ENCODE measurements around the gene TKTL1.
"Not testable (repeated sequence)": the region's sequence is repeated elsewhere in the genome, so short reads cannot be mapped to it uniquely, and the experiment has no call there.

The TKTL1 gene

DNA sequence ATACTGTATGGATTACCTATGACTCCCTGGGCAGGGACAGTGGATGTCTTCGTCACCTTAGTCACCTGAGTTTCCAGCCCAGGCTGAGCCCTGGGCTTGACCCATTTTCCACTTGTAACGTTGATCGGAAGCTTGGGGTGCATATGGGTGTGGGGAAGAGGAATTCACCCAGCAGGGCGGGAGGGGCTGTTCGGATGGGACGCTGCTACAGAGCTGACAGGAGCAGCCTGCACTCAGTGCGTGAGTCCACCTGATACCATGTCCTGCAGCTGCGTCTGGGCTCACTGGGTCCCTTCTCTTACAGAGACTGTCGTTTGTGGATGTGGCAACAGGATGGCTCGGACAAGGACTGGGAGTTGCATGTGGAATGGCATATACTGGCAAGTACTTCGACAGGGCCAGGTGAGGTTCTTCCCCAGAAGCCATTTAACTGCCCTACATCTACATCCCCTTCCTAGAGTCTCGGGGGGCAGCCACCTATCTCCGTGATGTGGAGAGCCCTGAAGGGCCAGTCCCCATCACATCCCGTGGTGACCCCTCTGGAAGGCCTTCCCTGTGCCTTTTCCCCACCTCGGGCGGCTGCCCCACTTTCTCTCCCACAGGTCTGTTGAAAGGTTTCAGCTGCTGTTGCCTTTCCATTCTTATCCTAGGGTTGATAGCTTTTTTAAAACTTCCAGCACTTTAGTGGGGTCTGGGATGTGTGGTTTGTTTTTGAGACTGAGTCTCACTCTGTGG lies 13.6 kb downstream of the TKTL1 start:
- no peak for DNase-seq (ENCODE audit: low spot score)

GRCh38 chrX:154310616-154311536 lies 15.3 kb downstream of the TKTL1 start:
- no peak for DNase-seq (ENCODE audit: low spot score)

DNA sequence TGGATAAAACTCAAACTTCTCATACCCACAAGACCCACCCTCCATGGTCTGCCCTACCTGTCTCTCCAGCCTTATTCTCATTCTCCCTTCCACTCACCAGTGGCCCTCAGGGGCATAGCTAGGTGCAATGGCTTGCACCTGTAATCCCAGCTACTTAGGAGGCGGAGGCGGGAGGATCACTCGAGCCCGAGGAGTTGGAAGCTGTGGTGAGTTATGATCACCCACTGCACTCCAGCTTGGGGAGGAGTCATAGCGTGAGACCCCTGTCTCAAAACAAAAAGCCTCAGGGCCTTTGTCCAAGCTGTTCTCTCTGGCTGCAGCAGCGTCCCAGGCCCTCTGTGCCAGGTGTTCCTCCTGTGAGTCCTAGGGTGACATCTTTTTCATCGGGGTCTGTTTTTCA lies 16.5 kb downstream of the TKTL1 start:
- DNase-seq (ENCODE audit: low spot score) = no peak

- no peak for DNase-seq (ENCODE audit: low spot score)
These were observed 17.6 kb downstream of the TKTL1 start for GRCh38 chrX:154313147-154313546.

DNA sequence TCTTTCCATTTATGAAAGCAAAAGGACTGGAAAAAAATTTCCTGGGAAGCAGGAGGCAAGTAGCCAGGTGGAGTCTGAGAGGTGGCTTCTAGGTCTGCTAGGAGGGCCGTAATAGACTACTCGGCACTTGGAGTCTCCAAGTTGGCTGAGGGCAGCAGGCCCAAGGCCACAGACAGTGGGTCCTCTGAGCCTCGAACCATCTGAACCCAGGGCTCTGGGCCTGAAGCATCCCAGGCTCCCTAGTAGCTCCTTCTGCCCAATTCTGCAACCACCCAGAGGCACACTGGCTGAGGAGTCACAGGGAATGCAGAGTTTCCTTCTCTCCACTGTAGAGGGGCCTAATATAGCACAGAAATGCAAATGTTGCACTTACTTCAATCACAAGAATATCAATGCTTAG lies 19.8 kb downstream of the TKTL1 start:
- no peak for DNase-seq (ENCODE audit: low spot score)

GRCh38 chrX:154317391-154317995 lies 21.9 kb downstream of the TKTL1 start:
- peak; percentile 35 for DNase-seq (ENCODE audit: low spot score)

- no peak for DNase-seq (ENCODE audit: low spot score)
These were observed 24.8 kb downstream of the TKTL1 start for GRCh38 chrX:154320406-154320805.

- no peak for DNase-seq (ENCODE audit: low spot score)
These were observed 25.6 kb downstream of the TKTL1 start for GRCh38 chrX:154321152-154321551.

GRCh38 chrX:154321594-154321993 lies 26.0 kb downstream of the TKTL1 start:
- no peak for DNase-seq (ENCODE audit: low spot score)

GRCh38 chrX:154322890-154323289 lies 27.3 kb downstream of the TKTL1 start:
- no peak for DNase-seq (ENCODE audit: low spot score)

GRCh38 chrX:154323537-154323936 lies 27.9 kb downstream of the TKTL1 start:
- no peak for DNase-seq (ENCODE audit: low spot score)

GRCh38 chrX:154325541-154325940 lies 29.9 kb downstream of the TKTL1 start:
- DNase-seq (ENCODE audit: low spot score) = no peak

DNA sequence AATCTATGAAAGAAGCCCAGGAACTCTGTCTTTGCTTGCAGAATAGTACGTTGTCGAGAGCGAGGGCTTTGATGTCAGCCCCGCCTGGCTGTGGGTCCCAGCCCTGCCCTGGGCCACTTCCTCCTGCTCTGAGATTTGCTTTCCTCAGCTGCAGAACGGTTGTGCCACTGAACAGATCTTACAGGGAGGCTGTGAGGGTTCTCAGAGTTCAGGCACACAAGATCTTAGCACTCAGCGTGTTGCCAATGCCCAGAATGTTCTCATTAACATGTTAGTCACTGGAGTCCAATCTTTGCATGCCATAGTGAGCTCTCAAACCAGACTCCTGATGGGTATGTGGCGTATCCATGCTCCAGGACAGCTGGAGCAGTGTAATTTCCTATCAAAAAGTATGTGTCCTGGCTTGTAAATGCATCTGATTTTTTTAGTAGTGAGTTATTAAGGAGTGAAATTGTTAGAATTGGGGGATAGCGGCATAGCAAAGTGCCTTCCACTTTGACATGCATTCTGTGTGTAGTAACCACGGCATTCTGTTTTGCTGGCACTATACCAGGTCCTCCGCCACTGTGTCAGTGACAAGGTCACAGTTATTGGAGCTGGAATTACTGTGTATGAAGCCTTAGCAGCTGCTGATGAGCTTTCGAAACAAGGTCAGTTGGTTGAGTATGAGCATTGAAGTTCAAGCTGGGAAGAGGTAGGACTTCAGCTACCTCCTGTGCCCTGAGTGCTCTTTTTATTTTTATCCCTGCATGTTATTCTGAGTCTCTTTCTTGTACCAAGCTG lies 31.6 kb downstream of the TKTL1 start:
- DNase-seq (ENCODE audit: low spot score) = no peak

DNA sequence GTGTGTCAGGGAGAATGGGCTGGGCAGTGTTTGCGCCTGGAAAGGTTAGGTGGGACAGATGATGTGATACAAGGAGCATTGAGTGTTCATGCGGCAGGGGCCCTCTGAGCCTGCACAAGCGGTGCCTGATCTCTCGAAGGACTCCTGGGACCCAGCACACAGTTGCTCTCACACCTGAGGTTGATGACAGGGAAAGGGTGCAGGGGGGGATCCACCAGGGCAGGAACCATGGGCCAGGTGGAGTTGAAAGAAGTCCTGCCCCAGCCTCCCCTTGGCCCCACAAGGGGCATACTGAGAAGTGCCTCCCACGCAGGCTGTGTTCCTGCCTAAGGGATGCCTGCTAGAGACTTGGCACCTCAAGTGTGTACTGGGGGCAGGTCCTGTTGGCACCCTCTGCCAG lies 33.1 kb downstream of the TKTL1 start:
- DNase-seq (ENCODE audit: low spot score) = no peak

DNA sequence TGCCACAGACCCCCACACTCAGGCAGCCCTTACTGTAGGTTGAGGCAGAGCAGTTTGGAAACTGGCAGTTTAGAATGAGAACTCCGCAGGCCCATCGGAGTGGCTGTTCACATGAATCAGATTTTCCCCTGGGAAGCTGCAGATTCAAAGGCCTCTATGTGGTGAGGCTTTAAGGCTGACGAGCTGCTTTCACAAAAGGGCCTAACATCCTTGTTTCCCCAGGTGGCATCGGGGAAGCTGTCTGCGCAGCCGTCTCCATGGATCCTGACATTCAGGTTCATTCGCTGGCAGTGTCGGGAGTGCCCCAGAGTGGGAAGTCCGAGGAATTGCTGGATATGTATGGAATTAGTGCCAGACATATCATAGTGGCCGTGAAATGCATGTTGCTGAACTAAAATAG lies 33.7 kb downstream of the TKTL1 start:
- no peak for DNase-seq (ENCODE audit: low spot score)

DNA sequence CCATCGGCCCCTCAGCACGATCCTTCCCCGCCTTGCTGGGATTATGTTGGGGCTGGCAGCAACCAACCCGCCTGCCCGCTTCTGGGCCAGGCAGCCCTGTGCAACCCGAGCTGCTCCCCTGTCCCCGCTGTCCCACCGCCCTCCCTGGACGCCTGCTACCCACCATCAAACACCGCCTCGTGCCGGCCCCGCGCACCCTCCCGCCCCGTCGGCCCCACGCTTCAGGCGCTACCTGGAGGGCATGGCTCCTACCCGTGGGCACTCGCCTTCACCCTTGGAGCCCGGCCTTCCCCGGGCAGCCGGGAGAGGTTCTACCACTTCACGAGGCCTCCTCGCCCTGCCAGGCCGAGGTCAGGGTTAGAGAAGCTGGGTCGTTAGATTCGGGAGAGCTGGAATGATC lies 37.0 kb downstream of the TKTL1 start:
- no peak for DNase-seq (ENCODE audit: low spot score)

GRCh38 chrX:154333116-154333515 lies 37.5 kb downstream of the TKTL1 start:
- DNase-seq (ENCODE audit: low spot score) = no peak

DNA sequence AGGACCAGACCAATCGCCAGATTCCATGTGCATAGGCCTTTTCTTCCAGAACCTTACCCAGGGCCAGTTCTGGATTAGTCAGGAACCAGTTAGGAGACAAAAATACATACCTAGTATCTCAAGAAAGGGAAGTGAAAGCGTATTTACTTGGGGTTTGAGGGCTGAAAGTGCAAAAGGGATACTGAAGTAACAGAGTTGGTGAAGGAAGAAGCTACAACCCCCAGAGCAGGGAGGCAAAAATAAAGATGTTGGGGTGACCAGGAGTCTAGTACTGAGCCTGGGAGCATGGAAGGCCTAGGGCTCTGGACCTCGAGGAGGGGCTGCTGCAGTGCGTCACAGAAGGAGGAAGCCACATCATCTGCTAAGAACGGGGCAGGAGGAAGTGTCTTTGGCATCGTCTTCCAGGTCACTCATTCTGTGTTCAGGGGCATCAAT lies 38.3 kb downstream of the TKTL1 start:
- peak; percentile 54 for DNase-seq (ENCODE audit: low spot score)

GRCh38 chrX:154334496-154334895 lies 38.9 kb downstream of the TKTL1 start:
- DNase-seq (ENCODE audit: low spot score) = no peak

DNA sequence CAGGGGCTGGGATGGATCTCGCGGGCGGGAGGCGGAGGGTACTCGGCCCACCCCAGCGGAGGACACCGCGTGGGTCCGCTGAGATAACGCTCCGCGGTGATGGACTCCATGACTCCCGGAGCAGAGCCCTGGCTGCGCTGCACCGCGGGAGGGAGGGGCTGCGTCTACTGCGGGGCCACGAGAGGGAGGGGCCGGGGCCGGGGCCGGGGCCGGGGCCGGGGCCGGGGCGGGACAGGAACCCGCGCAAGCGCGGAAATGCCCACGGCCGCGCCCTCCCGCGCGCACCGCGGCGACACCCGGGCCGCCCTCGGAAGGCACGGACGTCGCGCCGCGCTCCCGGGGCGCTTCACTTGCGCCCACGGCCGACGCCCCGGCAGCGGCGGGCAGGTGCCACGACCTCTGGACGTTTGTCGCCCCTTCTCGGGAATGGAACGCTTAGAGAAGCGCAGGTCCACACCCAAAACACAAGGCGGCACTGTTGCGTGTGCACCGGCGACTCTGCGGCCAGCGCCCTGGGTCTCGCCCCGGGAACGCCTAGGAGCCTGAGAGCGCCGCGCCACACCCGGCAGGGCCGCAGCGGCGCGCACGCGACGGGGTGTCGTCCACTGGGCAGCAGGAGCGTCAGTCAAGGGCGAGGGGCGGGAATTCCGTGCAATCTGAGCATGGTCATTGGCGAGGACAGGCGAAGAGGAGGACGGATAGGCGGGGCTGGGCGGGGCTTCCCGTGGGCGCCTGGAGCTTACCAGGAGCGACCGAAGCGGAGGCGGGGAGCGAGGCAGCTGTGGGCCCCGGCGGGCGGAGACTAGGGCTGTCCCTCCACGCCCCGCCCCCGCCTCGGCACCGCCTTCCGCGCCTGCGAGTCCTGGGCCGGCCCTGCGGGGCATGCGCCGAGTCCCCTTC lies 46.1 kb downstream of the TKTL1 start:
- not testable (repeated sequence) for DNase-seq (ENCODE audit: low spot score)

- DNase-seq (ENCODE audit: low spot score) = not testable (repeated sequence)
These were observed 47.5 kb downstream of the TKTL1 start for GRCh38 chrX:154343063-154343462.

All from kidney capillary endothelial cell (primary cell).